HCT116 (cell line): ENCODE measurements around the gene TBC1D17. TPM values are rescaled to one million over a fixed set of nuclear protein-coding genes. Genes with fewer than 3 reads are reported as not detected.
A peak's percentile ranks its signal among the peaks of the same experiment; 100 is the strongest.

Experiments
- ATAC-seq: fragments of 200-7000 bp; cut with Tn5 transposase; 2 replicates; pipeline ENCODE4 v1.9.1; 2020; ENCODE audit warnings: mild to moderate bottlenecking, moderate library complexity
- BruUV-seq: library from RNA; stranded (reverse); fragments of 400-500 nt; replicated peaks from 2 replicates; lab custom pipeline; 2021; lab: Mats Ljungman, UMichigan
- CTCF ChIA-PET: fragments of 300-600 bp; sonication (Branson Sonifier 250); formaldehyde crosslinking; loops from one replicate; lab custom pipeline; 2021; ENCODE audit warnings: antibody characterized with exemption; lab: Charles Lee
- POLR2A ChIA-PET: fragments of 300-600, 350-600 bp; sonication (Branson Sonifier 250); formaldehyde crosslinking; loops from one replicate; lab custom pipeline; 2021; ENCODE audit warnings: antibody characterized with exemption; lab: Charles Lee
- RAD21 ChIA-PET, 2 experiments: fragments of 300-600 bp; sonication (Branson Sonifier 250); formaldehyde crosslinking; loops; one replicate each; lab custom pipeline; 2023; ENCODE audit warnings: low total read pairs in 2 of 2; ENCODE audit not compliant: uncharacterized antibody in 2 of 2, unreplicated experiment in 2 of 2, low non-redundant PET in 1 of 2; lab: Charles Lee
- DNase-seq: peaks from one replicate; pipeline ENCODE4 v3.0.0-alpha.2; 2010; ENCODE audit warnings: low read depth, low spot score
- H2AFZ ChIP-seq: fragments of 200-600 bp; shearing (Covaris generic), sonication (generic); 2 replicates; pipeline ENCODE4 v1.6.1; 2017; ENCODE audit warnings: low read depth, mixed run types, mixed read lengths, antibody characterized with exemption, low read length; ENCODE audit not compliant: poor library complexity, severe bottlenecking
- H3K27ac ChIP-seq: 2 replicates; pipeline ENCODE4 v1.5.1; 2012; ENCODE audit warnings: low read depth, low read length
- H3K27me3 ChIP-seq: fragments of 200-600 bp; sonication (generic); 2 replicates; pipeline ENCODE4 v1.6.1; 2016; ENCODE audit warnings: mixed run types, low read length, mixed read lengths; ENCODE audit not compliant: insufficient read depth
- H3K36me3 ChIP-seq, 2 experiments: fragments of 200-500 bp in 1 of 2; fragments of 200-600 bp in 1 of 2; sonication (Bioruptor generic) in 1 of 2; sonication (generic) in 1 of 2; 2 replicates each; pipeline versions ENCODE4 v1.5.1 to v1.6.1; 2014 to 2016; ENCODE audit warnings: low read length in 2 of 2, inconsistent platforms in 1 of 2, mixed read lengths in 1 of 2, mixed run types in 1 of 2; ENCODE audit not compliant: insufficient read depth in 2 of 2, control insufficient read depth in 1 of 2
- H3K4me1 ChIP-seq, 2 experiments: fragments of 200-600 bp in 1 of 2; sonication (generic) in 1 of 2; 2 replicates each; pipeline versions ENCODE4 v1.5.1 to v1.6.1; 2012 to 2017; ENCODE audit warnings: low read length in 2 of 2, inconsistent platforms in 1 of 2, mild to moderate bottlenecking in 1 of 2, mixed read lengths in 1 of 2, mixed run types in 1 of 2, moderate library complexity in 1 of 2; ENCODE audit not compliant: insufficient read depth in 2 of 2, control insufficient read depth in 1 of 2
- H3K4me2 ChIP-seq: fragments of 200-600 bp; sonication (generic); 2 replicates; pipeline ENCODE4 v1.6.1; 2017; ENCODE audit warnings: mixed run types, low read length, mixed read lengths
- H3K4me3 ChIP-seq, 2 experiments: fragments of 200-600 bp in 1 of 2; sonication (generic) in 1 of 2; replicated peaks in 1 of 2; 2 replicates each; pipeline ENCODE4 v1.5.1; 2011 to 2016; ENCODE audit warnings: low read length in 2 of 2, control low read depth in 1 of 2, low read depth in 1 of 2, mild to moderate bottlenecking in 1 of 2, mixed read lengths in 1 of 2, mixed run types in 1 of 2
- H3K79me2 ChIP-seq: fragments of 200-600 bp; sonication (generic); 2 replicates; pipeline ENCODE4 v1.6.1; 2017; ENCODE audit warnings: mild to moderate bottlenecking, mixed run types, low read length, moderate library complexity, mixed read lengths; ENCODE audit not compliant: insufficient read depth
- H3K9ac ChIP-seq: fragments of 200-600 bp; sonication (generic); 2 replicates; pipeline ENCODE4 v1.6.1; 2016; ENCODE audit warnings: low read length, mixed read lengths
- H3K9me2 ChIP-seq: fragments of 200-600 bp; sonication (generic), shearing (Covaris generic); 2 replicates; pipeline ENCODE4 v1.6.1; 2017; ENCODE audit warnings: mixed run types, mild to moderate bottlenecking, moderate library complexity; ENCODE audit not compliant: insufficient read depth
- H3K9me3 ChIP-seq, 2 experiments: fragments of 200-500 bp in 1 of 2; fragments of 200-600 bp in 1 of 2; sonication (Bioruptor generic) in 1 of 2; sonication (generic) in 1 of 2; 2 replicates each; pipeline ENCODE4 v1.6.1; 2014 to 2017; ENCODE audit warnings: low read length in 2 of 2, mixed read lengths in 2 of 2, inconsistent platforms in 1 of 2, low read depth in 1 of 2, mild to moderate bottlenecking in 1 of 2, mixed run types in 1 of 2, moderate library complexity in 1 of 2; ENCODE audit not compliant: control insufficient read depth in 1 of 2, insufficient read depth in 1 of 2
- H4K20me1 ChIP-seq: fragments of 200-600 bp; sonication (generic), shearing (Covaris generic); 2 replicates; pipeline ENCODE4 v1.6.1; 2017; ENCODE audit warnings: mixed run types, mild to moderate bottlenecking, moderate library complexity; ENCODE audit not compliant: insufficient read depth
- CBX3 ChIP-seq: IDR thresholded peaks from 2 replicates; pipeline ENCODE4 v1.6.1; 2012; ENCODE audit warnings: low read depth
- ELF1 ChIP-seq: IDR thresholded peaks from 2 replicates; pipeline ENCODE4 v1.6.1; 2012; ENCODE audit warnings: low read depth, borderline replicate concordance
- FOSL1 ChIP-seq: IDR thresholded peaks from 2 replicates; pipeline ENCODE4 v1.6.1; 2012; ENCODE audit warnings: low read depth
- POLR2AphosphoS5 ChIP-seq: IDR thresholded peaks from 2 replicates; pipeline ENCODE4 v1.6.1; 2011; ENCODE audit warnings: mild to moderate bottlenecking, low read depth, low read length, moderate library complexity
- SRF ChIP-seq: IDR thresholded peaks from 2 replicates; pipeline ENCODE4 v1.6.1; 2012; ENCODE audit warnings: low read depth
- ZFX ChIP-seq: fragments of 450-650 bp; IDR thresholded peaks from 2 replicates; pipeline ENCODE4 v1.6.1; 2017
- intact Hi-C: fragments of 100-400 bp; cut with micrococcal nuclease; formaldehyde crosslinking; loops from 2 replicates; pipeline ENCODE4 v1.10.0; 2022
- total RNA-seq: library from RNA; stranded (reverse); gene quantifications from one replicate; pipeline ENCODE4 v1.2.1, GENCODE V29; 2021; ENCODE audit not compliant: unreplicated experiment
- TF ChIP-seq, protein P1 (sequence below): IDR thresholded peaks from 2 replicates; pipeline ENCODE4 v1.6.1; 2012
- TF ChIP-seq, protein P2 (sequence below): IDR thresholded peaks from 2 replicates; pipeline ENCODE4 v1.6.1; 2011; ENCODE audit warnings: mild to moderate bottlenecking, low read length, moderate library complexity; ENCODE audit not compliant: insufficient replicate concordance; ENCODE audit errors: extremely low read depth

TBC1D17 gene
- total RNA-seq, 1 experiment from 2014 or later = 32.9 TPM

- Histone ChIP-seq H3K9me2 (no peaks in the 10 kb centered on the region), H3K27ac (peak overlapping the region; percentile 45; the same call in 1 of the 2 replicates), H3K9me3 (no peaks in the 10 kb centered on the region), H3K79me2 (peaks cover 32% of the 10 kb centered on the region), H3K4me2 (no peak overlapping the region), H3K36me3 (peaks cover 15 to 27% of the 10 kb centered on the region in 2 experiments; a peak in 3 of 4 replicates), H4K20me1 (no peaks in the 10 kb centered on the region), H2AFZ (no peak overlapping the region), H3K9ac (no peak overlapping the region), H3K27me3 (no peaks in the 10 kb centered on the region), H3K4me3 (no peak overlapping the region), H3K4me1 (peaks cover 1 to 30% of the 10 kb centered on the region in 2 experiments; a peak in 3 of 4 replicates)
- no peak for DNase-seq
- no TSS peak for BruUV-seq
- ChIA-PET CTCF (no interaction called here), RAD21 (no interaction called here), POLR2A (no interaction called here)
- TF ChIP-seq POLR2AphosphoS5 = no peak; the same call in 1 of the 2 replicates
- no peak for TF ChIP-seq CBX3
- intact Hi-C loops = no loop called here
- ATAC-seq = no peak
Measured at GRCh38 chr19:49857838-49858087, 19.7 kb upstream of the TBC1D17 start.

GRCh38 chr19:49858088-49858985, 19.2 kb upstream of the TBC1D17 start:
- TF ChIP-seq FOSL1 (no peak), CBX3 (no peak), ELF1 (no peak), ZFX (no peak), SRF (no peak), POLR2AphosphoS5 (peak; percentile 15)
- TF ChIP-seq, protein P1, sequence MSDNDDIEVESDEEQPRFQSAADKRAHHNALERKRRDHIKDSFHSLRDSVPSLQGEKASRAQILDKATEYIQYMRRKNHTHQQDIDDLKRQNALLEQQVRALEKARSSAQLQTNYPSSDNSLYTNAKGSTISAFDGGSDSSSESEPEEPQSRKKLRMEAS = no peak
- TF ChIP-seq, protein P2, sequence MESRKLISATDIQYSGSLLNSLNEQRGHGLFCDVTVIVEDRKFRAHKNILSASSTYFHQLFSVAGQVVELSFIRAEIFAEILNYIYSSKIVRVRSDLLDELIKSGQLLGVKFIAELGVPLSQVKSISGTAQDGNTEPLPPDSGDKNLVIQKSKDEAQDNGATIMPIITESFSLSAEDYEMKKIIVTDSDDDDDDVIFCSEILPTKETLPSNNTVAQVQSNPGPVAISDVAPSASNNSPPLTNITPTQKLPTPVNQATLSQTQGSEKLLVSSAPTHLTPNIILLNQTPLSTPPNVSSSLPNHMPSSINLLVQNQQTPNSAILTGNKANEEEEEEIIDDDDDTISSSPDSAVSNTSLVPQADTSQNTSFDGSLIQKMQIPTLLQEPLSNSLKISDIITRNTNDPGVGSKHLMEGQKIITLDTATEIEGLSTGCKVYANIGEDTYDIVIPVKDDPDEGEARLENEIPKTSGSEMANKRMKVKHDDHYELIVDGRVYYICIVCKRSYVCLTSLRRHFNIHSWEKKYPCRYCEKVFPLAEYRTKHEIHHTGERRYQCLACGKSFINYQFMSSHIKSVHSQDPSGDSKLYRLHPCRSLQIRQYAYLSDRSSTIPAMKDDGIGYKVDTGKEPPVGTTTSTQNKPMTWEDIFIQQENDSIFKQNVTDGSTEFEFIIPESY = no peak
- H3K36me3 ChIP-seq = peaks cover 15 to 31% of the 10 kb centered on the region in 2 experiments; a peak in 3 of 4 replicates
- H3K79me2 ChIP-seq = peaks cover 32% of the 10 kb centered on the region
- H3K9me2 ChIP-seq = no peaks in the 10 kb centered on the region
- no TSS peak for BruUV-seq
- peak overlapping the region; percentile 45; the same call in 1 of the 2 replicates for H3K27ac ChIP-seq
- no peaks in the 10 kb centered on the region for H3K9me3 ChIP-seq
- ChIA-PET RAD21 (no interaction called here), CTCF (no interaction called here), POLR2A (no interaction called here)
- ATAC-seq = peak; percentile 13; the same call in 1 of the 2 replicates
- H3K27me3 ChIP-seq = no peaks in the 10 kb centered on the region
- no peak overlapping the region for H3K9ac ChIP-seq
- intact Hi-C loops = no loop called here
- H3K4me3 ChIP-seq = no peak overlapping the region
- peaks cover 0 to 33% of the 10 kb centered on the region in 2 experiments; a peak in 1 of 4 replicates for H3K4me1 ChIP-seq
- no peaks in the 10 kb centered on the region for H4K20me1 ChIP-seq
- H2AFZ ChIP-seq = no peak overlapping the region
- DNase-seq = no peak
- H3K4me2 ChIP-seq = no peak overlapping the region
